ENCODE results near the gene OLFM2.

OLFM2 gene

DNA sequence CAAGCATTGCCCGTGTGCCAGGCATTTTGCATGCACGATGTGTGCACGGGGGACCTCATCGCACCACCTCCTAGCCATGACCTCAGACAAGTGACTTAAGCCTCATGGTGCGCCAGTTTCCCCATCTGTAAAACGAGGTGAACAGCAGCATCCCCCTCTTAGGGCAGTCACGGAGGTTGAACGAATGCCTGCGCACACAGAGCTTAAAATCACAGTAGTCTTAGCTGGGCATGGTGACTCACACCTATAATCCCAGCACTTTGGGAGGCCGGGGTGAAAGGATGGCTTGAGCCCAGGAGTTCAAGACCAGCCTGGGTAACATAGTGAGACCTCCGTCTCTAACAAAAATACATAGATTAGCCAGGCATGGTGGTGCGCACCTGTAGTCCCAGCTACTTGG lies 52.6 kb downstream of the OLFM2 start:
- H3K36me3 ChIP-seq (ENCODE audit: control insufficient read depth, insufficient read depth, low read length) = no peaks in the 10 kb centered on the region
- no peaks in the 10 kb centered on the region for H3K27me3 ChIP-seq (ENCODE audit: control insufficient read depth, insufficient read depth, low read length)
- no peak overlapping the region for H3K9ac ChIP-seq (ENCODE audit: low read length)
- no peak overlapping the region for H3K4me3 ChIP-seq (ENCODE audit: low read length)
- H3K4me1 ChIP-seq (ENCODE audit: control insufficient read depth, insufficient read depth, low read length) = no peaks in the 10 kb centered on the region
- H3K27ac ChIP-seq (ENCODE audit: low read depth, low read length) = no peak overlapping the region

DNA sequence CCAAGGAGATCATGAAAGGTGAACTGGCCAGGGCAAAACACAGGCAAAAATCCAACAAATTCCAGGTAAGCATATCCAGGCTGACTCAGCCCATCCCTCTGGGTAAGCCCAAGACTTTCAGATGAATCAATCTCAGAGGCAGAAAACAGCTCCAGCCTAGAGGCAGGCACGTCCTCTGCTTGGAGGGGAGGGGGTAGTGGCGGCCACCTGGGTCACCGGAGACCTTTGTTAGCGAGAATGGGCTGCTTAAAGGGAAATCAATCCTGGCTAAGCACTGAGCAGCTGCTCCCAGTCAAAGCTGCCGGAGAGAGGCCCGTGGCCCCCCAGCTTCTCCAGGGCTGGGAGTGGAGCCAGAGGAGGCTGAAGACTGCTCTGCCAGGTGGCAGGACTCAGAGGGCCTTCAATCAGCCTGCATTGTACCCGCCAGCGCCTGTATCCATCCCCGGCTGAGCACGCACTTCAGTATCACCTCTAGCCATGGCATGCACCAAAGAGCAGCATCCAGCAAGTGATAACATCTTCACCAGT lies 53.0 kb downstream of the OLFM2 start:
- no peak overlapping the region for H3K27ac ChIP-seq (ENCODE audit: low read depth, low read length)
- H3K9ac ChIP-seq (ENCODE audit: low read length) = no peak overlapping the region
- H3K36me3 ChIP-seq (ENCODE audit: control insufficient read depth, insufficient read depth, low read length) = no peaks in the 10 kb centered on the region
- no peak overlapping the region for H3K4me3 ChIP-seq (ENCODE audit: low read length)
- H3K27me3 ChIP-seq (ENCODE audit: control insufficient read depth, insufficient read depth, low read length) = no peaks in the 10 kb centered on the region
- H3K4me1 ChIP-seq (ENCODE audit: control insufficient read depth, insufficient read depth, low read length) = no peaks in the 10 kb centered on the region

DNA sequence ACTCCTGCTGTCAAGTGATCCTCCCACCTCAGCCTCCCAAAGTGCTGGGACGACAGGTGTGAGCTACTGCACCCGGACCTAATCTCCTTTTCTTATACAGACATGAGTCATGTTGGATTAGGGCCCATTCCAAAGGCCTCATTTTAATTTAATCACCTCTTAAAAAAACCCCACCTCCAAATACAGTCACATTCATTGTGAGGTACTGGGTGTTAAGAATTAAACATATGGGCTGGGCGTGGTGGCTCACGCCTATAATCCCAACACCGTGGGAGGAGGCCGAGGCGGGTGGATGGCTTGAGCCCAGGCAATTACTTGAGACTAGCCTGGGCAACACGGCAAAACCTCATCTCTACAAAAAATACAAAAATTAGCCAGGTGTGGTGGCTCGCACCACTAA lies 54.6 kb downstream of the OLFM2 start:
- Histone ChIP-seq H3K4me3 (ENCODE audit: low read length) (no peak overlapping the region), H3K36me3 (ENCODE audit: control insufficient read depth, insufficient read depth, low read length) (no peaks in the 10 kb centered on the region), H3K27me3 (ENCODE audit: control insufficient read depth, insufficient read depth, low read length) (no peaks in the 10 kb centered on the region), H3K9ac (ENCODE audit: low read length) (no peak overlapping the region), H3K27ac (ENCODE audit: low read depth, low read length) (no peak overlapping the region), H3K4me1 (ENCODE audit: control insufficient read depth, insufficient read depth, low read length) (no peaks in the 10 kb centered on the region)

DNA sequence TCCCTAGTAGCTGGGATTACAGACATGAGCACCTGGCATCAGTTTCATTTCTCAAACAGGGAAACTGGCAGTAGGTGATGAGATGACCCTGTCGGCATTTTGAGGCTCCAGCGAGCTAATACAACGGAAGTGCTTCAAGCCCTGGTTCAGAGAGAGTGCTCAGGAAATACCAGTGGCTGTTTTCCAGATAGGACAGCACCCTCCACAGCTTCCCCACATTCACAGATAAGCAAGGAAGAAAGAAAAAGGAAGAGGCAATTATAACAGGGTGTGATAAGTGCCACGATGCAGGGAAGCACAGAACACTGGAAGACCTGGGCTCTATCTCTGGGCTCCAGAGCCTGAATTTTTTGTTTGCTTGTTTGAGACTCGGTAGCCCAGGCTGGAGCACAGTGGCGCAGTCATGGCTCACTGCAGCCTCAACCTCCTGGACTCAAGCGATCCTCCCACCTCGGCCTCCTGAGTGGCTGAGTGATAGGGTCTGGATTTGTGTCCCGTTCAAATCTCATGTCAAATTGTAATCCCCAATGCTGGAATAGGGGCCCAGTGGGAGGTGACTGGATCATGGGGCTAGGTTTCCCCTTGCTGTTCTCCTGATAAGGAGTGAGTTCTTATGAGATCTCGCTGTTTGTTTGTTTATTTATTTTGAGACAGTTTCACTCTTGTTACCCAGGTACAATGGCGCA lies 57.7 kb downstream of the OLFM2 start:
- Histone ChIP-seq H3K27me3 (ENCODE audit: control insufficient read depth, insufficient read depth, low read length) (no peaks in the 10 kb centered on the region), H3K4me1 (ENCODE audit: control insufficient read depth, insufficient read depth, low read length) (no peaks in the 10 kb centered on the region), H3K9ac (ENCODE audit: low read length) (no peak overlapping the region), H3K4me3 (ENCODE audit: low read length) (no peak overlapping the region), H3K36me3 (ENCODE audit: control insufficient read depth, insufficient read depth, low read length) (no peaks in the 10 kb centered on the region), H3K27ac (ENCODE audit: low read depth, low read length) (no peak overlapping the region)

DNA sequence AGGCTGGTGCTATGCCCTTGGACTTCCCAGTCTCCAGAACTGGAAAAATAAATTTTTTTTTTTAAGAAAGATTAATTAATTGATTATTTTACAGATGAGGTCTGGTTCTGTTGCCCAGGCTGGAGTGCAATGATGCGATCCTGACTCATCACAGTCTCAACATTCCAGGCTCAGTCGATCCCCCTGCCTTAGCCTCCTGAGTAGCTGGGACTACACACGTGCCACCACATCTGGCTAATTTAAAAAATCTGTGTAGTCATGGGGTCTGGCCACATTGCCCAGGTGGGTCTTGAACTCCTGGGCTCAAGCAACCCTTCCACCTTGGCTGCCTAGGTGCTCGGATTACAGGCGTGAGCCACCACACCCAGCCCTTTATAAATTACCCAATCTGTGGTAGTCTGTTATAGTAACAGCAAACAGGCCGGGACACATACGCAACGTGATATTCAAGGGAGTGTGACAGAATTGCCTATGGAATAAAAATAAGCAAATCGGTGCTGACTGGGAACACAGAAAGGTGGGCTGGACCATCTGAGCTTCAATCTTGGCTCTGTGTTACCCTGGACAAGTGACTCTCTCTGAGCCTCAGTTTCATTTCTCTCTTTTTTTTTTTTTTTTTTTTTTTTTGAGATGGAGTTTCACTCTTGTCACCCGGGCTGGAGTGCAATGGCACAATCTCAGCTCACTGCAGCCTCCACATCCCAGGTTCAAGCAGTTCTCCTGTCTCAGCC lies 58.4 kb downstream of the OLFM2 start:
- no peak overlapping the region for H3K9ac ChIP-seq (ENCODE audit: low read length)
- no peak overlapping the region for H3K27ac ChIP-seq (ENCODE audit: low read depth, low read length)
- no peaks in the 10 kb centered on the region for H3K4me1 ChIP-seq (ENCODE audit: control insufficient read depth, insufficient read depth, low read length)
- H3K4me3 ChIP-seq (ENCODE audit: low read length) = no peak overlapping the region
- H3K27me3 ChIP-seq (ENCODE audit: control insufficient read depth, insufficient read depth, low read length) = no peaks in the 10 kb centered on the region
- no peaks in the 10 kb centered on the region for H3K36me3 ChIP-seq (ENCODE audit: control insufficient read depth, insufficient read depth, low read length)

DNA sequence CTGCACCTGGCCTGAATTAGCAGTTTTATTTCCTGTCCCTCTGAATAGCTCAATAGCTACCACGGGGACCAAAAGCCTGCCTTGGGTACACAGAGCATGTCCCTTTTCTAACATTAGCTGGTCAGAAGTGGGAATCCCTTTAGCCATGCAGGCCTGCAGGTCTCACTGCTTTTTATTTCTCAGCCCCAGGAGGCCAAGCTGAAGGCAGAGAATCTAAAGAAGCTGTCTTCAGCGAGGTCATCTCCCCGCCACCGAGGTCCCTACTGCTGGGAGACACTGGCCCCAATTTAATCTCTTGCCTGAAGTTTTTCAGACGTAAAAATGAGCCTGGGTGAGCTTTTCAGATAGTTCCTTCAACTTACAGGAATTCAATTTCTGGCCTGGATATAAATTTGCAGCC lies 60.5 kb downstream of the OLFM2 start:
- Histone ChIP-seq H3K36me3 (ENCODE audit: control insufficient read depth, insufficient read depth, low read length) (no peaks in the 10 kb centered on the region), H3K9ac (ENCODE audit: low read length) (no peak overlapping the region)

DNA sequence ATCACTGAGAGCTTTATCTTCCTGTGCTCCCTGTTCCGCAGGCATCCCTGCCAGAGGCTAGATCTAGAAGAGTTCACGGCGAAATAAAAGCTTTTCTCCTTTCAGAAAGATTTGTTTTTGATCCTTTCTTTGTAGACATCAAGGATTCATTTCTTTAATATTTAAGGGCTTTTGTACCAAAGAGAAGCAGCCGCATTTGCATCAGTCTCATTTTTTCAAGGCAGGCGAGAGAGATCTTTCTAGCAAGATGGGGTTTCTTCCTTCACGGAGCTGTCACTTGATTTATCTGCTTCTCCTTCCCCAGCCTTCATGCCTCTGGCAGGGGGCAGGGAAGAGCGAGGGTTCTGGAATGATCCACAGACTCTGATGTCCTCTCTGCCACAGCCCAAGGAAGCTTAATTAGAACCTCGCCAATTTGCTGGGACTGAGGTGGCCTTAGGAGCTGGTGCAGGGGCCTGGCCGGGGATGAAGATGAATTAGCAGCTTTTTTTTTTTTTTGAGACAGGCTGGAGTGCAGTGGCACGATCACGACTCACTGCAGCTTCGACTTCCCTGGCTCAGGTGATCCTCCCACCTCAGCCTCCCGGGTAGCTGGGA lies 61.2 kb downstream of the OLFM2 start:
- Histone ChIP-seq H3K27ac (ENCODE audit: low read depth, low read length) (no peak overlapping the region), H3K9ac (ENCODE audit: low read length) (no peak overlapping the region)

More for the DNA sequence above, 60.5 kb downstream of the OLFM2 start:
- Histone ChIP-seq H3K27ac (ENCODE audit: low read depth, low read length) (no peak overlapping the region), H3K27me3 (ENCODE audit: control insufficient read depth, insufficient read depth, low read length) (no peaks in the 10 kb centered on the region), H3K4me1 (ENCODE audit: control insufficient read depth, insufficient read depth, low read length) (no peaks in the 10 kb centered on the region), H3K4me3 (ENCODE audit: low read length) (no peak overlapping the region)

DNA sequence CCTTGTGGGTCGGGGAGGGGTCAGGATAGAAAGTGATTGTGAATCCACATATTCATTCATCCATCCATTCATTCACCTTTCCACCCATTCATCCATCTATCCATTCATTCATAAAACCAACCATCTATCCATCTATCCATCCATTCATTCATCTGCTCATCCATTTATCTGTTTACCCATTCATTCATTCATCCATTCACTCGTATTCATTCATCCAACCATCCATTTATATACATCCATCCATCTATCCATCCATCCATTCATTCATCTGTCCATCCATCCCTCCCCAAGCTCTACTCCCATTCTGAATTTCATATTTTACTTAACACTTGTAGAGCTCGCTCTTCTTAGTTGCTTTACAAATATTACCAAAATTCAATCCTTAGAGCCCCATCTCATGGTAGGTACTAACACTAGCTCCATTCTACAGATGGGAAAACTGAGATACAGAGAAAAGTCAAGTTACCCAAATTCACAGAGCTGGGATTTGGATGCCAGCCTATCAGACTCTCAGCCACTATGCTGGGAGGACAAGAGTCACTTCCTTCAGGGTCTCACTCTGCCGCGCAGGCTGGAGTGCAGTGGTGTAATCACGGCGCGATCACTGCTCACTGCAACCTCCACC lies 63.6 kb downstream of the OLFM2 start:
- H3K36me3 ChIP-seq (ENCODE audit: control insufficient read depth, insufficient read depth, low read length) = no peaks in the 10 kb centered on the region
- no peak overlapping the region for H3K9ac ChIP-seq (ENCODE audit: low read length)
- no peak overlapping the region for H3K27ac ChIP-seq (ENCODE audit: low read depth, low read length)
- H3K4me1 ChIP-seq (ENCODE audit: control insufficient read depth, insufficient read depth, low read length) = no peaks in the 10 kb centered on the region
- H3K4me3 ChIP-seq (ENCODE audit: low read length) = no peak overlapping the region
- H3K27me3 ChIP-seq (ENCODE audit: control insufficient read depth, insufficient read depth, low read length) = no peaks in the 10 kb centered on the region

More for the DNA sequence above, 61.2 kb downstream of the OLFM2 start:
- H3K4me3 ChIP-seq (ENCODE audit: low read length) = no peak overlapping the region
- H3K36me3 ChIP-seq (ENCODE audit: control insufficient read depth, insufficient read depth, low read length) = no peaks in the 10 kb centered on the region
- H3K4me1 ChIP-seq (ENCODE audit: control insufficient read depth, insufficient read depth, low read length) = no peaks in the 10 kb centered on the region
- no peaks in the 10 kb centered on the region for H3K27me3 ChIP-seq (ENCODE audit: control insufficient read depth, insufficient read depth, low read length)

DNA sequence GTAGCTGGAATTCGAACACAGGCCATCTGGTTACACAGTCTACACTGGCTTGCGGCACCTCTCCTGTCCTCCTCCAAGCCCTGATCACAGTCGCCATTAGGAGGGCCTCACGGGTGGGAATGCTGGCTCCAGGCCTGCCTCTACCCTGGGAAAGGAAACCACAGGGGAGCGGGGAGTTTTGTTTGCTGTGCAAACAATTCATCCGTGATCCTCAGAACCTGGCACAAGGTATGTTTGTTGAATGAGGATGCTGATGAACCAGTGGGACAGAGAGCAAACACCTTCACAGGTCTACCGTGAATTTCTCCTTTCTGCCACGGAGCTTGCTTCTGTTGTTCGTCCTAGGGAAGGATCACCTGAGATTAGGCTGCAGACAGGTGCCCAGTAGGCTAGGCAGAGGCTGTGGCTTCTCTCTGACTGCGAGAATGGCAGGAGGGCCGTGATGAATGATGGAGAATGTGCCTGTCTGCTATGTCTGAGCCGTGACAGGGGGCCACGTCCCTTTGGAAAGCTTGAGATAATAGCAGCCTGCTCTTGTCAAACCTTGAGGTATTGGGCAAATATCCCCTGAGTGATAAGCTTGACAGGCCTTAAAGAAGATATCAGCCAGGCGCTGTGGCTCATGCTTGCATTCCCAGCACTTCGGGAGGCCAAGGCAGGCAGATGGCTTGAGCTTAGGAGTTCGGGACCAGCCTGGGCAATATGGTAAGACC lies 64.5 kb downstream of the OLFM2 start:
- no peak overlapping the region for H3K9ac ChIP-seq (ENCODE audit: low read length)

DNA sequence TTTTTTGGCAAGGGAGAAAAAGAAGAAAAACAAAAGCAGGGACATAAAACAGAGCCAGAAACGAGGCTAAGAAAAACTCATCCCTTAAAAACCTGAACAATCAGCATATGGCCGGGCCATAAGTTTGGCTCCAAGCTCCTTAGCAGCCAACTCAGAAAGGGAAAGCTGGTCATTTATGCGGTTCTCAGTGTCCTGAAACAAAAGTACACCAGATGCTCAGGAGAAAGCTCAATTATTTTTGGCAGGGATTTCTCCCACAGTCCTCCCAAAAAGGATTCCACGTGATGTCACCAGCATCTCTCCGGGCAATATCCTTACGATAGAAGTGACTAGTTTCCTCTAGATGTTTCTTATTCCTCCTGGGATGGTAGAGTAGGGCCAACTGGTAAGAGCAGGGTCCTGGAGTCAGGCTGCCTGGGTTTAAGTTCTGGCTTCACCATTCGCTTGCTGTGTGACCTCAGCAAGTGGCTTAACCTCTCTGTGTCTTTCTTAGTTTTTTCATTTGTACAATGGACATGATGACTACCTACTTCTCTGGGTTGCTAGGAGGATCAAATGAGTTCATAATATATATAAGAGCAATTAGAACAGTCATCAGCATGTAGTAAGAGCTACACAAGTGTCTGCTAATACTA lies 67.2 kb downstream of the OLFM2 start:
- Histone ChIP-seq H3K4me3 (ENCODE audit: low read length) (no peak overlapping the region), H3K27me3 (ENCODE audit: control insufficient read depth, insufficient read depth, low read length) (no peaks in the 10 kb centered on the region), H3K9ac (ENCODE audit: low read length) (no peak overlapping the region), H3K36me3 (ENCODE audit: control insufficient read depth, insufficient read depth, low read length) (no peaks in the 10 kb centered on the region), H3K4me1 (ENCODE audit: control insufficient read depth, insufficient read depth, low read length) (no peaks in the 10 kb centered on the region), H3K27ac (ENCODE audit: low read depth, low read length) (no peak overlapping the region)

More for the DNA sequence above, 64.5 kb downstream of the OLFM2 start:
- Histone ChIP-seq H3K4me3 (ENCODE audit: low read length) (no peak overlapping the region), H3K27ac (ENCODE audit: low read depth, low read length) (no peak overlapping the region), H3K27me3 (ENCODE audit: control insufficient read depth, insufficient read depth, low read length) (no peaks in the 10 kb centered on the region), H3K4me1 (ENCODE audit: control insufficient read depth, insufficient read depth, low read length) (no peaks in the 10 kb centered on the region), H3K36me3 (ENCODE audit: control insufficient read depth, insufficient read depth, low read length) (no peaks in the 10 kb centered on the region)

DNA sequence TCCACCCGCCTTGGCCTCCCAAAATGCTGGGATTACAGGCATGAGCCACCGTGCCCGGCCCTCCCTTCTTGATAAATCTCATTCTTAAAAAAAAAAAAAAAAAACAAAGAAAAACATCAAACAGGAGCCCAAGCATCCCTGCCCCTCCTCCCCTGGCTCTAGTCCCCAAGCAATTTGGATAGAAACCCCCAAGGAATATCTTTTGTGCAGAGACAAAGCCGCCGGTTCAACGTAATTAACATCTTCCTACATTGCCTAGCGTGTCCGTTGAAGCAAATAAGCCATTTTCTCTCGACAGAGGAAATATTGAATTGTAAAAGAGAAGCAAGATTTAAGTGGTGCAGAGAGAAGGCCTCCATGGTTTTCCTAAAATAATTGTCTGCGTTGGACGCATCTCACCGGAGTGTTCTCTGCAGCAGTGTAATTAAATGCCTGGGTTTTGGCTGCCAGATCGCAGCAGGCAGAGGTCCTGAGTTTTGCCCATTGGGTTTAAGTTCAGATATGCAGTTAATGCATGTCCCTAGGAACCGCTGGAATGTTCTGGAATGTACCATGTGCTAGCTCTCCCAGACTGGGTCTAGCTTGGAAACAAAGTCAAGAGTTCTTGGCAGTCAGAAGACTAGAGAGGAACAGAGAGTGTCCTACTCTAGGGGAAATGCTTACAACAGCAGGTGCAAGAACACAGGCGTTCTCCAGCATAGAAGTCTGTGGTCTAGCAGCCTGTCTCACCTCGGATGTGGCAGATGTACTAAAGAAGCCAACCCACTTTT lies 70.4 kb downstream of the OLFM2 start:
- H3K27me3 ChIP-seq (ENCODE audit: control insufficient read depth, insufficient read depth, low read length) = no peaks in the 10 kb centered on the region
- no peaks in the 10 kb centered on the region for H3K36me3 ChIP-seq (ENCODE audit: control insufficient read depth, insufficient read depth, low read length)
- no peak overlapping the region for H3K4me3 ChIP-seq (ENCODE audit: low read length)
- H3K9ac ChIP-seq (ENCODE audit: low read length) = no peak overlapping the region
- no peaks in the 10 kb centered on the region for H3K4me1 ChIP-seq (ENCODE audit: control insufficient read depth, insufficient read depth, low read length)
- H3K27ac ChIP-seq (ENCODE audit: low read depth, low read length) = no peak overlapping the region

All from rectal smooth muscle tissue (tissue), 1 donor.